Measurements from ENCODE around the gene PADI3.

Gene PADI3

DNA sequence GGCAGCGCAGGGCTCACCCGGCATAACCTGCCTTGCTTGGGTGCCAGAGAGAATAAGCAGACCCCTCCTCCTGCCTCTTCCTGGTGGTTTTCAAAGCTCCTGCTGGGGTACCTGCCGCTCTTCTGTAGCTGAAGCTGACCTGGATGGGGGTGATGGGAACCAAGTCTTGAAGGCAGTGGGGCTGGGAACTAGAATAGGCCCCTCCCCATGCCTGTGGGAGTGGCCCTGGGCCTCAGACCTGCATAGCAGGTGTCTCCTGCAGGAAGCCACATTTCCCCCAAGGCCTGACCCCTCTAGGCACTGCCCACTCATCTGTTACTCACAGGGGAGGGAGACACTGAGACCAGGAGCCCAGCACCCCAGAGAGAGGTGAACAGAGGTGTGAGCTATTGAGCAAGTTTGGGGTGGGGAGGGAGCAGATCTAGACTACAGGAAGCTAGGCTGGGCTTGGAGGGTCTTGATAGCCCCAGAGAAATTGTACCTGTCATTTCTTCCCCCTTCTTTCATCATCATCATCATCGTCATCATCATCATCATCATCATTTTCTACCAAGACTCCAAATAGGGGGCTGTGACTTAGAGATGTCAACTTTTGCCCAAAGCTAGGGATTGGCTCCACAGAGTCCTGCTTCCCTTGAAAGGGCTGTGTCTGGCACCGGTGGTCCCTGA is 33.9 kb upstream of the PADI3 start:
- DNase-seq (ENCODE audit: low read depth in 2 of 2): no peak

- DNase-seq (ENCODE audit: low read depth in 2 of 2): no peak
Observed at GRCh38 chr1:17215545-17215890, 33.4 kb upstream of the PADI3 start.

DNA sequence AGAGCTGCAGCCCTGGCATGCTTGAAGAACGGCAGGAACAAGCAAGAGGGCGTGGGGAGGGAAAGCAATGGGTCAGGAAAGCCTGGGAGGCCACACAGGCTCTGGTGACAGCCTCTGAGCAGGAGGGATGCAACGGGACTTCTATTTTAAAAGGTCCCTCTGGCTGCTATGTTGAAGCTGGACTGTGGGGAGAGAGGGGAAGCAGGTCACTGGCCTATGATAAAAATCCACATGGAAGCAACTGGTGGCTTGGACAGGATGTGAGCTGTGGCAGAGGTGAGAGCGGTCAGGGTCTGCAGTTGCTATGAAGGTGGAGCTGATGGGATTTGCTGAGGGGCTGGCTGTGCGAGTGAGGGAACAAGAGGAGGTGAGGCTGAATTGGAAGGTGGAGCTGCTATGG is 32.8 kb upstream of the PADI3 start:
- no peak for DNase-seq (ENCODE audit: low read depth in 2 of 2)

DNA sequence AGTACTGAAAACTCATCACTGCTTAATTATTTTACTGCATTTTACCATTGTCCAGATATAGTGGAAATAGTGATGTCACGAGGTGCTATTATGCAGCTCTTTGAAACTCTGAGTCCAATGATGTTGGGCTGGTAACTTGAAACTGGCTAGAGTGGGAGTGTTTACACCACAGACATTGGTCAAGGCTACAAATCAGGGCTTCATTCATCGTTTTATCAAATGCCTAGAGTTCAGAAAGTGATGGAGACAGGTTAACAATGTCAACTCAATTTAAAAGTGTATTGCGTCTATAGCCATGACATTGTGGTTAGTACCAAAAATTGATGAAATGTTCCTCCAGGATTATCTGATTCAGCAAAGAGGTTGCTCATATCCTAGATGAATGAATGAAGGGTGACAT is 31.3 kb upstream of the PADI3 start:
- DNase-seq (ENCODE audit: low read depth in 2 of 2): no peak

DNA sequence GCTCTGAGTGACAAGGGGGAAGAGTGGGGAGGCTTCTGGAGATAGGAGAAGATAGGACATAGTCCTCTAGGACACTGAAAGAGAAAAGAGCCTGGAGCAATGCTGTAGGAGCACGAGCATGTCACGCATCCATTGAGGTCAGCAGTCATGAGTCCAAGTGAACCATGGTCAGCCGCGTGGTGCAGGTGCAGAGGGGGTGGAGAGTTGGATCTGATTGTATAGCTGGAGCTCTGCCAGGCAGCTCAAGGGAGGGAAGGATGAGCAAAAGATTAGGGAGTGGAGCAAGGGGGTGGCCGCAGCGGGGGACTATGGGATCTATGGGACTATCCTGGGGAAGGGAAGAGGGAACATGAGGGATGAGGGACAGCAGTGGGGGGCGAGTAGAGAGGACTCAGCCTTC is 30.0 kb upstream of the PADI3 start:
- no peak for DNase-seq (ENCODE audit: low read depth in 2 of 2)

- DNase-seq (ENCODE audit: low read depth in 2 of 2): no peak
Observed at GRCh38 chr1:17220287-17220686, 28.6 kb upstream of the PADI3 start.

- no peak for DNase-seq (ENCODE audit: low read depth in 2 of 2)
Observed at GRCh38 chr1:17222557-17222956, 26.3 kb upstream of the PADI3 start.

GRCh38 chr1:17224434-17224833 is 24.5 kb upstream of the PADI3 start:
- no peak for DNase-seq (ENCODE audit: low read depth in 2 of 2)

- no peak for DNase-seq (ENCODE audit: low read depth in 2 of 2)
Observed at GRCh38 chr1:17225140-17225539, 23.8 kb upstream of the PADI3 start.

- no peak for DNase-seq (ENCODE audit: low read depth in 2 of 2)
Observed at GRCh38 chr1:17227358-17227915, 21.5 kb upstream of the PADI3 start.

GRCh38 chr1:17228619-17229018 is 20.3 kb upstream of the PADI3 start:
- DNase-seq (ENCODE audit: low read depth in 2 of 2): no peak

DNA sequence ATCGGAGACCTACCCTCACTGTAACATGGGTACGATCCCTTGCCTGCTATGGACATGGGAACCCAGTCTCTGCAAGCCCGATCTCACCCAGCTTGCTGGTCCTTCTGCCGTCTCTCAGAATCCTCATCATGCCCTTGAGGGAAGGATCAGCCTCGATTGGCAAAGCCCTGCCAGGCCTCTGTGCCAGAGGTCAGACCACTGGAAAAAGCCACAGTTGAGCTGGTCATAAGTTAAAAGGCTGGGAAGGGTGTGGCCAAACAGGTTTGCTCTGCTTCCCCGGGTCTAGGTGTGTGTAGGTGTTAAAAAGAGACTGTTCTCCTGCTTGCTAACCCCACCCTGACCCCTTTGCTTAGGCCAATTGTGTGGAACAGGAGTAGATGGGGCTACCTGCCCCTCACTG is 19.5 kb upstream of the PADI3 start:
- DNase-seq (ENCODE audit: low read depth in 2 of 2): no peak

- DNase-seq (ENCODE audit: low read depth in 2 of 2): no peak
Observed at GRCh38 chr1:17230106-17230505, 18.8 kb upstream of the PADI3 start.

DNA sequence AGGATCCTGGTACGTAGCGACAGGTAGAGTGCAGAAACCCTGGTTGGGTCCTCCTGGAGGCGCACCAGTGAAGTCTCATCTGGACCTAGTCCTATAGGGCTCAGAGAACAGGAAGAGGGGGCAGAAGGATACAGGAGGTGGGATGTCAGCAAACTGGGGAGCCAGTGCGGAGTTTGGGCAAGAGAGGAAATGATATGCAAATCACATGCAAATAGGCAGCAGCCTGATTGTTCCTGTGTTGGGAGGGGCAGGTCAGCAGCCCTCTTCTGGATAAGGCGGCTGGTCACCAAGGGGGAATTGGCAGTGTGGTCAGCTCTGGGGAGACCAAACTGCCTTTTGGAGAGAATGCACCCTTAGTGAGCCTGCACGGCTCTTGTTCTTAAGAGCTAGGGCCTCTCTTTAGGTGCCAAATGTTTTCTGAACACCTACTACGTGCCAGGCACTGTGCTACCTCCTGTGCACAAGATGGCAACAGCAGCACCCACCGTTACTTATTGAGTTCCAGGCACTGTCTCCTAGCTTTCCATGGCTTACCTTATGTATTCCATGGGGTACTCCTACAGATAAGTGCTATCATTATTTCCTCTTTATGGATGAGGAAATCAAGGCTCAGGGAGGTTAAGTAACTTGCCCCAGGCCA is 18.1 kb upstream of the PADI3 start:
- no peak for DNase-seq (ENCODE audit: low read depth in 2 of 2)

GRCh38 chr1:17232759-17233661 is 15.9 kb upstream of the PADI3 start:
- no peak for DNase-seq (ENCODE audit: low read depth in 2 of 2)

DNA sequence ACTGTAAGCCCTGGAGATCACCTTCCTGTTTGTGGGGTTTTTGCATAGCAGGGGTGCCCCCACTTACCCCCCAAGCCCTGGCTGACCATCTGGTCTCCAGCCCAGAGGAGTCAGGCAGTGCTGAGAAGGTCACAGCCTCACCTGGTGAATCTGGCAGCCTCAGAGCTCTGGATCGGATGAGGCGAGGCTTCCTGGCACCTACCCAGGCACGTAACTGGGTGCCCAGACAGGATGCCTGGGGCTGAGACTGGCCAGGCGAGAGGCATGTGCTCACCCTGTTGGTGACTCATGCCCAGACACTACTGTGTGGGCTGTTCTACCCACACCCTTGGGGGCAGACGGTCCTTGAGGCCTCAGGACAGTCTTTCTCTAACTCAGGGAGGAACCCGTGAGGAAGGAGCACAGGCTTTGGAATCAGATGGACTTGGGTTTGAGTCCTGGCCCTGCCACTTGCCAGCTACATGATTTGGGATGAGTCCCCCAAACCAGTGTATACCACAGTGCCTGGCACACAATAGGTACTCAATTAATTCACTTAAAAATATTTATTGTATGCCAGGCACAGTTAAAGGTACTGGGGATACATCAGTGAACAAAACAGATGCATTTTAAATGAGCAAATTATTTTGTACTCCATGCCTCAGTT is 15.1 kb upstream of the PADI3 start:
- no peak for DNase-seq (ENCODE audit: low read depth in 2 of 2)

DNA sequence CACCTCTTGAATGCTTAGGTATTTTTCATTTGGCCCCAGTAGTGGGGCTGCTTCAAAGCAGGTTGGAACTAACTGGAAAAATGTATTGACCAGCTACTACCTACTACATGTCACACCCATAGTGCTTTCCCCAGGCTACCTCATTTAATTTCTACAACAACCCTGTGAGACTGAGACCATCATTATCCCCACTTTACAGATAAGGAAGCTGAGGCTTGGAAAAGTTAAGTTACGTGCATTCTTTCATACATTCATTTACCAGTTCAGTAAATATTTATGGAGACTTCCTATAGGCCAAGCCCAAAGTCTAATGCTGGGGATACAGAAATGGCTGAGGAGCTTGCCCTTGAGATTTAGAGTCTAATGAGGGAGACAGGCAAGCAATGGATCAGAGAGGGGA is 14.5 kb upstream of the PADI3 start:
- DNase-seq (ENCODE audit: low read depth in 2 of 2): no peak

DNA sequence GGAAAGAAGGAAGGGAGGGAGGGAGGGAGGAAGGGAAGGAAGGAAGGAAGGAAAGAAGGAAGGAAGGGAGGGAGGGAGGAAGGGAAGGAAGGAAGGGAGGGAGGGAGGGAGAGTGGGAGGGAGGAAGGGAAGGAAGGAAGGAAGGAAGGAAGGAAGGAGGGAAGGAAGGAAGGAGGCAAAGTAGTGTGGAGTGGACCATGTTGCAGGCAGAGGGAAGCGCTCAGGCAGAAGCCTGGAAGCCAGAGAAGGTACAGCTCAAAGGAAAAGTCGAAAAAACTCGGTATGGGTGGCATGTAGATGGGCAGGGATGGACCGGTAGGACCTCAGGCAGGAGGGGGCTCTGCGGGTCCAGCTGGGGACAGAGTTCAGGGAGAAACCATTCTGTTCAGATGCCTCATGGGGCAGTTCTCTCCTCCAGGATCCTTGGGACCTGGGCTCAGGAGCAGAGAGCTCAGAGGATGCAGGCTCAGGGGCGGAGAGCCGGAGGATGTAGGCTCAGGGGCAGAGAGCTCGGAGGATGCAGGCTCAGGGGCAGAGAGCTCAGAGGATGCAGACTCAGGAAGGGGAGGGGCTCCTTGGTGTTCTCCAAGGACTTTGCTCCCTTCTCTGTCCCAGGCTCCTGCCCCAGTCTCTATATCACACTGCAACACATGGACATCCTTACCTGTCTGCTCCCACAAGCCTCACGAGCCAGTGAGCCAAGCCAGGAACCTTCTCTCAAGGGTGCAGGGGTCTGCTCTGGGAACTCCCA is 13.6 kb upstream of the PADI3 start:
- no peak for DNase-seq (ENCODE audit: low read depth in 2 of 2)

GRCh38 chr1:17236779-17237560 is 11.9 kb upstream of the PADI3 start:
- peak; percentile 63 to 90 for DNase-seq (ENCODE audit: low read depth in 2 of 2)

DNA sequence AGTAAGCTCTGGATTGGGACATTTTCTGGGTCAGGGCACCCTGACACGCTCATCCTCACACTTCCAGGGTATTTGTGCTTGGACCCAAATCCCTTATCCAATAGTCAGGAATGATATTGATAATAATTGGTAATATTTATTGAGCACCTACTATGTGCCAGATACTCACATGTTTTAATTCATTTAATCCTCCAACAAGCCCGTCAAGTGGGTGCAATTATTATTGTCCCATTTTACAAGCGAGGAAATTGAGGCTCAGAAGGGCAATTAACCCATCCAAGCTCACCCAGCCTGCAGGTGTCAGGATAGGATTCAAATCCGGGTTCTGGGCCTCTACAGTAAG is 11.4 kb upstream of the PADI3 start:
- no peak for DNase-seq (ENCODE audit: low read depth in 2 of 2)

GRCh38 chr1:17239420-17239819 is 9.5 kb upstream of the PADI3 start:
- no peak for DNase-seq (ENCODE audit: low read depth in 2 of 2)
